ENCODE results near the gene UBE2G2.

DNA sequence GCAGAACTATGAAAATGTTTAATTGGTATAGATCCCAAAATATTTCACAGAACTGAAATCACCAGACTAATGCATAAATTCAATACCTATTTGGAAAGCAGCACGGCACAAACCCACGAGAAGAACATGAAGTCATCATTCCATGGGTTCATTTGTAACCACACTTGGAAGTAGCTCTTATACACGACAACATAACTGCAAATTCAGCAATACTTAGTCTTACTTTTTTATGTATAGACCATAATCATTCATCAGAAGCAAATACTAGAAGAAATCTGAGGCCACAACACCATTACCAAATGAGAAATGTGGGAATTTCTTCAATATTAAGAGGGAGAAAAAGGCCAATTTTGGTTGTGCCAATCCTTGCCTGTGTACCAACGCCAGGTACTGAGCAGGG lies 4.2 kb upstream of the UBE2G2 start:
- TF ChIP-seq, protein P1, sequence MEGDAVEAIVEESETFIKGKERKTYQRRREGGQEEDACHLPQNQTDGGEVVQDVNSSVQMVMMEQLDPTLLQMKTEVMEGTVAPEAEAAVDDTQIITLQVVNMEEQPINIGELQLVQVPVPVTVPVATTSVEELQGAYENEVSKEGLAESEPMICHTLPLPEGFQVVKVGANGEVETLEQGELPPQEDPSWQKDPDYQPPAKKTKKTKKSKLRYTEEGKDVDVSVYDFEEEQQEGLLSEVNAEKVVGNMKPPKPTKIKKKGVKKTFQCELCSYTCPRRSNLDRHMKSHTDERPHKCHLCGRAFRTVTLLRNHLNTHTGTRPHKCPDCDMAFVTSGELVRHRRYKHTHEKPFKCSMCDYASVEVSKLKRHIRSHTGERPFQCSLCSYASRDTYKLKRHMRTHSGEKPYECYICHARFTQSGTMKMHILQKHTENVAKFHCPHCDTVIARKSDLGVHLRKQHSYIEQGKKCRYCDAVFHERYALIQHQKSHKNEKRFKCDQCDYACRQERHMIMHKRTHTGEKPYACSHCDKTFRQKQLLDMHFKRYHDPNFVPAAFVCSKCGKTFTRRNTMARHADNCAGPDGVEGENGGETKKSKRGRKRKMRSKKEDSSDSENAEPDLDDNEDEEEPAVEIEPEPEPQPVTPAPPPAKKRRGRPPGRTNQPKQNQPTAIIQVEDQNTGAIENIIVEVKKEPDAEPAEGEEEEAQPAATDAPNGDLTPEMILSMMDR (conservative IDR thresholded peaks at IDR 0.05 in 1 of 2, IDR thresholded peaks at IDR 0.05 in 1 of 2; ENCODE audit: low read depth in 1 of 2, low read length in 2 of 2), result no peak
- TF ChIP-seq EZH2 (IDR thresholded peaks at IDR 0.05; ENCODE audit: low read length, missing control alignments), result no peak

Measured in fibroblast of lung (primary cell).